Neutrophil (primary cell): ENCODE measurements around the gene HLA-A.
"Not testable (repeated sequence)": the region's sequence is repeated elsewhere in the genome, so short reads cannot be mapped to it uniquely, and the experiment has no call there.

Source experiments
- H3K27ac ChIP-seq: fragments of 200-600 bp; sonication (generic); 2 replicates; pipeline ENCODE4 v1.5.1; 2016; ENCODE audit warnings: mild to moderate bottlenecking, moderate library complexity
- H3K27me3 ChIP-seq: fragments of 200-600 bp; sonication (generic); 2 replicates; pipeline ENCODE4 v1.6.0; 2016; ENCODE audit warnings: mild to moderate bottlenecking
- H3K36me3 ChIP-seq: fragments of 200-600 bp; sonication (generic); 2 replicates; pipeline ENCODE4 v1.5.1; 2017
- H3K4me1 ChIP-seq, 2 experiments: fragments of 200-600 bp in 1 of 2; sonication (generic) in 1 of 2; 1 replicate in 1 of 2; 2 replicates in 1 of 2; pipeline versions ENCODE4 v1.5.1 to v1.6.1; 2013 to 2016; ENCODE audit warnings: low read depth in 1 of 2, low read length in 1 of 2, mild to moderate bottlenecking in 1 of 2, moderate library complexity in 1 of 2; ENCODE audit not compliant: control insufficient read depth in 1 of 2, insufficient read depth in 1 of 2
- H3K4me3 ChIP-seq, 2 experiments: fragments of 200-600 bp in 1 of 2; sonication (generic) in 1 of 2; 1 replicate in 1 of 2; 2 replicates in 1 of 2; pipeline ENCODE4 v1.5.1; 2013 to 2016; ENCODE audit warnings: low read depth in 1 of 2, low read length in 1 of 2, mild to moderate bottlenecking in 1 of 2, moderate library complexity in 1 of 2
- H3K9me3 ChIP-seq: fragments of 200-600 bp; sonication (generic); 2 replicates; pipeline ENCODE4 v1.5.1; 2016
- TF ChIP-seq, protein P1 (sequence below): fragments of 200-600 bp; sonication (generic); IDR thresholded peaks from 2 replicates; pipeline ENCODE4 v1.5.1; 2016; ENCODE audit warnings: antibody characterized with exemption

Gene HLA-A

DNA sequence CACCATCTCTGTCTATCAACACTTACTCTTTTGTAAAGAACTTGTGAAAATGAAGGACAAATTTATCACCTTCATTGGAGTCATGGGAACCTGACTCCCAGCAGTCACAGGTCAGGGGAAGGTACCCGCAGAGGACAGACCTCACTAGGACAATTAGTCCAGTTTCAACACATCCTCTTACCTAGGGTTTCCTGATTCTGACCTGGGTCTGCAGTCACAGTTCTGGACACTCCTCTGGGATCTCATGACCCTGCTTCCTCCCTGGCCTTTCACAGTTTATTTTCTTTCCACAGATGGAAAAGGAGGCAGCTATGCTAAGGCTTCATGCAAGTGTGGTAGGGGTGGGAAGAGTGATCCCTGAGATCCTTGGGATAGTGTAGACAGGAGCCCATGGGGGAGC is 15.7 kb downstream of the HLA-A start:
- Histone ChIP-seq H3K36me3 (peaks cover 6% of the 10 kb centered on the region), H3K9me3 (no peaks in the 10 kb centered on the region), H3K27ac (no peak overlapping the region), H3K27me3 (no peaks in the 10 kb centered on the region), H3K4me3 (no peak overlapping the region), H3K4me1 (peaks cover 6 to 8% of the 10 kb centered on the region in 2 experiments)
- TF ChIP-seq, protein P1, sequence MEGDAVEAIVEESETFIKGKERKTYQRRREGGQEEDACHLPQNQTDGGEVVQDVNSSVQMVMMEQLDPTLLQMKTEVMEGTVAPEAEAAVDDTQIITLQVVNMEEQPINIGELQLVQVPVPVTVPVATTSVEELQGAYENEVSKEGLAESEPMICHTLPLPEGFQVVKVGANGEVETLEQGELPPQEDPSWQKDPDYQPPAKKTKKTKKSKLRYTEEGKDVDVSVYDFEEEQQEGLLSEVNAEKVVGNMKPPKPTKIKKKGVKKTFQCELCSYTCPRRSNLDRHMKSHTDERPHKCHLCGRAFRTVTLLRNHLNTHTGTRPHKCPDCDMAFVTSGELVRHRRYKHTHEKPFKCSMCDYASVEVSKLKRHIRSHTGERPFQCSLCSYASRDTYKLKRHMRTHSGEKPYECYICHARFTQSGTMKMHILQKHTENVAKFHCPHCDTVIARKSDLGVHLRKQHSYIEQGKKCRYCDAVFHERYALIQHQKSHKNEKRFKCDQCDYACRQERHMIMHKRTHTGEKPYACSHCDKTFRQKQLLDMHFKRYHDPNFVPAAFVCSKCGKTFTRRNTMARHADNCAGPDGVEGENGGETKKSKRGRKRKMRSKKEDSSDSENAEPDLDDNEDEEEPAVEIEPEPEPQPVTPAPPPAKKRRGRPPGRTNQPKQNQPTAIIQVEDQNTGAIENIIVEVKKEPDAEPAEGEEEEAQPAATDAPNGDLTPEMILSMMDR, result no peak

DNA sequence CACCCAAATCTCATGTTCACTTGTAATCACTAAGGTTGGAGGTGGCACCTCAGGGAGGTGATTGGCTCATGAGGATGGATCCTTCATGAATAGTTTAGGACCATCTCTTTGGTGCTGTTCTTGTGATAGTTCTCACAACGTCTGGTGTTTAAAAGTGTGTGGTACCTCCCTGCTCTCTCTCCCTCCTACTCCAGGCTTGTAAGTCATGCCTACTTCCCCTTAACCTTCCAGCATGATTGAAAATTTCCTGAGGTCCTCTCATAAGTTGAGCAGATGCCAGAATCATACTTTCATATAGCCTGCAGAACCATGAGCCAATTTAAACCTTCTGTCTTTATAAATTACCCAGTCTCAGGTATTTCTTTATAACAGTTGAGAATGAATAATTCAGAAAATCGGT is 16.6 kb downstream of the HLA-A start:
- H3K4me3 ChIP-seq, result no peak overlapping the region
- H3K27ac ChIP-seq, result peak overlapping the region; percentile 31
- no peaks in the 10 kb centered on the region for H3K9me3 ChIP-seq
- H3K27me3 ChIP-seq, result no peaks in the 10 kb centered on the region
- H3K36me3 ChIP-seq, result peaks cover 6% of the 10 kb centered on the region
- peaks cover 9 to 10% of the 10 kb centered on the region in 2 experiments for H3K4me1 ChIP-seq
- TF ChIP-seq, protein P1, result no peak

DNA sequence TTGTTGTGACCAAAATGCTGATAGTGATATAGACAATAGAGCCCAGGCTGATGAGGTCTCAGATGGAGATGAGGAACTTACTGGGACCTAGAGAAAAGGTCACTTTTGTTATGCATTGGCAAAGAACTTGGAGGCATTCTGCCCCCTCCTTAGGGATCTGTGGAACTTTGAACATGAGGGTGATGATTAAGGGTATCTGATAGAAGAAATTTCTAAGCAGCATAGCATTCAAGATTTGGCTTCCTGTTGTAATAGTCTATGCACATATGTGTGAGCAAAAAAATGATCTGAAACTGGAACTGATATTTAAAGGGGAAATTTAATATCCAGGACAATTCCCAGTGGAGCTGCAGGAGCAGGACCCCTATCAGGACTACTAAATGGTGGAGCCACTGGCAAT is 17.1 kb downstream of the HLA-A start:
- no peak overlapping the region for H3K4me3 ChIP-seq
- peaks cover 6% of the 10 kb centered on the region for H3K36me3 ChIP-seq
- no peaks in the 10 kb centered on the region for H3K27me3 ChIP-seq
- peaks cover 14 to 15% of the 10 kb centered on the region in 2 experiments for H3K4me1 ChIP-seq
- TF ChIP-seq, protein P1, result no peak
- no peak overlapping the region for H3K27ac ChIP-seq
- H3K9me3 ChIP-seq, result no peaks in the 10 kb centered on the region

DNA sequence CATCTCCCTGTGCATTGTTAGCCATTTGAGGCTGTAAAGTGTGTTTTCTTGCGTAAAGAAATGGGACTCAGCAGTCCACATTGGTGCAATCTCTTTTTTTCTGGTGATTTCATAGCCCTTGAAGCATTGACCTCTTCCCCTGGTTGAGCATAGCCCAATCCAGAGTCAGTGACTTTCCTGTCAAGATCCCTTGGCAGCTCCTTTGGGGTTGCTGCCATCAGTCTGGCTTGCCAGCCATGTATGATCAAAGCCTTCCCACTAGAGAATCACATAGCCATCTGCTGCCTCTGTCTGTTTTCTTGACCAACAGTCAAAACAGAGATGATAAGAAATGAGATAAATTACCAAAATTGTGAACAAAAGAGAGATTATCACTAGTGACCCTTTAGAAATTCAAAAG is 19.6 kb downstream of the HLA-A start:
- Histone ChIP-seq H3K9me3 (no peaks in the 10 kb centered on the region), H3K27me3 (no peaks in the 10 kb centered on the region), H3K36me3 (no peaks in the 10 kb centered on the region), H3K4me3 (no peak overlapping the region), H3K27ac (no peak overlapping the region), H3K4me1 (peaks cover 37 to 40% of the 10 kb centered on the region in 2 experiments)
- TF ChIP-seq, protein P1, result no peak

DNA sequence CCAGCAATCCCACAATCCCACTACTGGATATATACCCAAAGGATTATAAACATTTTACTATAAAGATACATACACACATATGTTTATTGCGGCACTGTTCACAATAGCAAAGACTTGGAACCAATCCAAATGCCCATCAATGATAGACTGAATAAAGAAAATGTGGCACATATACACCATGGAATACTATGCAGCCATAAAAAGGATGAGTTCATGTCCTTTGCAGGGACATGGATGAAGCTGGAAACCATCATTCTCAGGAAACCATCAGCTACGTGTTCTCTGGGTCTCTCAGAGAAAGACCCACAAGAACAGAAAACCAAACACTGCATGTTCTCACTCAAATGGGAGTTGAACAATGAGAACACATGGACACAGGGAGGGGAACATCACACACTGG is 21.4 kb downstream of the HLA-A start:
- H3K27ac ChIP-seq, result peak overlapping the region; percentile 92
- H3K9me3 ChIP-seq, H3K4me3 ChIP-seq: not testable (repeated sequence)

DNA sequence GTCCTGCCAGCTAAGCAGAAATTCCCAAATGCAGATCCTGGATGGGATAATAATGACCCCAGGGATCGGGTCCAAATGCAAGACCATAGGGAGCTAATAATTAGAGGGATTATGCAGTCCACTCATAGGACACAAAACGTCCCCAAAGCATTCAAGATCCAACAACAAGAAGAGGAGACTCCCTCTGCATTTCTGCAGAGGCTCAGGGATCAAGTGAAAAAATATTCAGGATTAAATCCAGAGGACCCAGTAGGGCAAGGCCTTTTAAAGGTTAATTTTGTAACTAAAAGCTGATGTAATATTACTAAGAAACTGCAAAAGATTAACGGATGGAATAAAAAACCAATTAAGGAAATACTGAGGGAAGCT is 22.2 kb downstream of the HLA-A start:
- Histone ChIP-seq H3K4me3 (peak overlapping the region; percentile 61 to 72), H3K27ac (peak overlapping the region; percentile 92), H3K36me3 (no peaks in the 10 kb centered on the region)

More for the DNA sequence above, 21.4 kb downstream of the HLA-A start:
- not testable (repeated sequence) for H3K27me3 ChIP-seq, H3K36me3 ChIP-seq
- H3K4me1 ChIP-seq, result peaks cover 31 to 32% of the 10 kb centered on the region in 2 experiments

More for the DNA sequence above, 22.2 kb downstream of the HLA-A start:
- TF ChIP-seq, protein P1, result no peak
- Histone ChIP-seq H3K4me1 (peaks cover 31 to 32% of the 10 kb centered on the region in 2 experiments), H3K9me3 (no peaks in the 10 kb centered on the region), H3K27me3 (no peaks in the 10 kb centered on the region)
